Measurements from ENCODE around the gene KAZN.

DNA sequence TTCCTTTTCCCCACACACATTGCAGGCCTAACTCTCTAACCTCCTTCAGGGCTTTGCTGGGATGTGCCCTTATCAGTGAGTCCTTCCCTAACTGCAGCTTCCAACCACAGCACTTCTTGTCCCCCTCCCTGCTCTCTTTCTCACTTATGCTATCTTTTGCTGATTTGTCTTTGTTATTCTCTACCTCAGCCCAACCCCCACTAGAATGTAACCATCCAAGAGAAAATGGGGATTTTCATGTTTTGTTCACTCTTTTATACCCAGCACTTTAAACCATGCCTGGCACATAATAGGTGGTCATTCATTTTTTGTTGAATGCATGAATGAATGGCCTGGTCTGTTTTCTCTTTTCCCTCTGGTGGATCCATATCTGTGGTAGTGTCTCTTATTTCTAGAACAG is 243.5 kb downstream of the KAZN start:
- TF ChIP-seq, protein P1, sequence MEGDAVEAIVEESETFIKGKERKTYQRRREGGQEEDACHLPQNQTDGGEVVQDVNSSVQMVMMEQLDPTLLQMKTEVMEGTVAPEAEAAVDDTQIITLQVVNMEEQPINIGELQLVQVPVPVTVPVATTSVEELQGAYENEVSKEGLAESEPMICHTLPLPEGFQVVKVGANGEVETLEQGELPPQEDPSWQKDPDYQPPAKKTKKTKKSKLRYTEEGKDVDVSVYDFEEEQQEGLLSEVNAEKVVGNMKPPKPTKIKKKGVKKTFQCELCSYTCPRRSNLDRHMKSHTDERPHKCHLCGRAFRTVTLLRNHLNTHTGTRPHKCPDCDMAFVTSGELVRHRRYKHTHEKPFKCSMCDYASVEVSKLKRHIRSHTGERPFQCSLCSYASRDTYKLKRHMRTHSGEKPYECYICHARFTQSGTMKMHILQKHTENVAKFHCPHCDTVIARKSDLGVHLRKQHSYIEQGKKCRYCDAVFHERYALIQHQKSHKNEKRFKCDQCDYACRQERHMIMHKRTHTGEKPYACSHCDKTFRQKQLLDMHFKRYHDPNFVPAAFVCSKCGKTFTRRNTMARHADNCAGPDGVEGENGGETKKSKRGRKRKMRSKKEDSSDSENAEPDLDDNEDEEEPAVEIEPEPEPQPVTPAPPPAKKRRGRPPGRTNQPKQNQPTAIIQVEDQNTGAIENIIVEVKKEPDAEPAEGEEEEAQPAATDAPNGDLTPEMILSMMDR (IDR thresholded peaks at IDR 0.05; ENCODE audit: low read length), result no peak
- no peak for TF ChIP-seq EZH2phosphoT487 (IDR thresholded peaks at IDR 0.05; ENCODE audit: low read length)

Data from MM.1S (cell line).